Measurements from ENCODE around the gene ICOS.

The ICOS gene, protein sequence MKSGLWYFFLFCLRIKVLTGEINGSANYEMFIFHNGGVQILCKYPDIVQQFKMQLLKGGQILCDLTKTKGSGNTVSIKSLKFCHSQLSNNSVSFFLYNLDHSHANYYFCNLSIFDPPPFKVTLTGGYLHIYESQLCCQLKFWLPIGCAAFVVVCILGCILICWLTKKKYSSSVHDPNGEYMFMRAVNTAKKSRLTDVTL

DNA sequence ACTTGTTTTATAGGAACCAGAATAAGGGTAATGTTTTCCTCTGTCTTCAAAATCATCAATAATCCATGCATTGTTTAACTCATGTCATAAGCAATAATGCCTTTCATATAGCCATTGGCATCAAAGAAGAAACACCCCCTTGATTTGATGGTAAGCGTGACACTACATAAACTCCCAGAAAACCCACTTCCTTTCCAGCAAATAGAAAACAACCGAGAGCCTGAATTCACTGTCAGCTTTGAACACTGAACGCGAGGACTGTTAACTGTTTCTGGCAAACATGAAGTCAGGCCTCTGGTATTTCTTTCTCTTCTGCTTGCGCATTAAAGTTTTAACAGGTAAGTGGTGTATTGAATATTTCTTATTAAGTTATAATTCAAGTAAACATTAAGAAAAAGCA is at the start of gene ICOS:
Gene ICOS, plus strand, starts transcription at position 229 of the 400 bp plus-strand sequence. Its CDS starts 52 bp downstream, at position 281.
- no peak for DNase-seq (ENCODE audit: low read depth)

DNA sequence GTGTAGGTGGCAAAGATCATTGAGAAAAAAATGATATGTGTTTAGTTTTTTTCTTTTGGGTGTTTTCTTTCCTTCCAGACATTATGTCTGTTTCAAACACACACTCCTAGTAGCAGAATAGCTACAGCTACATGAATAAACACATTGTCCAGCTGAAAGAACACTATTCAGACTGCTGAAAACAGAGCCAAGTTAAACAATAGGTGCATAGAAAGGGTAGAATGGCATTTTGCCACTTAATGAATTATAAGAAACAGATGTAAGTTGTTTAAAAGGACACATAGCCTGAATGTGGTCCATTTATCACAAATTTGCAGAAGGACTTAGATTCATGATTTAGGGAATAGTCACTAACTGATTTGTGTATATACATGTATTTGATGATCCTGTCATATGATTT is 48.9 kb upstream of the ICOS start:
- DNase-seq (ENCODE audit: low read depth) = no peak

DNA sequence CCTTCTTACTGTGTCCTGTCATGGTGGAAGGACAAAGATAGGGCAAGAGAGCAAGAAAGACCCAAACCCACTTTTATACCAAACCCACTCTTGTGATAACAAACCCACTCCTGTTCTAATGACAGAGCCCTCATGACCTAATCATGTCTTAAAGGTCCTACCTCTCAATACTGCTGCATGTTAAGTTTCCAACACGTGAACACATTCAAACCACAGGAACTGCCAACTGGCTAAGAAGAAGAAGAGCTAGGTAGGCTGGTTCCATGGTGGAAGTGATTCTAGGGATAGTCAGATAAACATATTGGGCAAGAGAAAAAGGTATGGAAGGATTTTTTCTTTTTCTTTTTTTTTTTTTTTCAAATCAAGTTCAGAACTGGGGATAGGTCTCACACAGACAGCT is 47.0 kb upstream of the ICOS start:
- DNase-seq (ENCODE audit: low read depth) = no peak

- DNase-seq (ENCODE audit: low read depth) = no peak
Observed at GRCh38 chr2:203889944-203890343, 46.6 kb upstream of the ICOS start.

DNA sequence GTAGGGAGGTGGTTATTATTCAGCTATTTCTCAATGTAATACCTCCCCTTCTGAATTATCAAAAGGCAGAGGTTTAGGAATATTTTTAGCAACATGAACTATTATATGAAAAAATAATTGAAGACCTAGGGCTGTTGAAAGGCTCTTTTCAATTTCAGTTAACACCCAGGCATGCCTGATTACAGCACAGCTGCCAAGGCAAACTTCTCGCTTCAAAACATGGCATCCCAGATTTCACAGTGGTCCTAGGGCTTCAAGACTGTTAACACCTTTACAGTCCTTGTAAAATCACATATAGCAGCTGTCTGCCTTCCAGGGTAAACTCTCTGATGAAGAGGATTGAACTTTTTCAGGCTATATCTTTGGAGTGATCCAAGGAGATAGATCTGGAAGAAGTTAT is 45.8 kb upstream of the ICOS start:
- DNase-seq (ENCODE audit: low read depth) = no peak

DNA sequence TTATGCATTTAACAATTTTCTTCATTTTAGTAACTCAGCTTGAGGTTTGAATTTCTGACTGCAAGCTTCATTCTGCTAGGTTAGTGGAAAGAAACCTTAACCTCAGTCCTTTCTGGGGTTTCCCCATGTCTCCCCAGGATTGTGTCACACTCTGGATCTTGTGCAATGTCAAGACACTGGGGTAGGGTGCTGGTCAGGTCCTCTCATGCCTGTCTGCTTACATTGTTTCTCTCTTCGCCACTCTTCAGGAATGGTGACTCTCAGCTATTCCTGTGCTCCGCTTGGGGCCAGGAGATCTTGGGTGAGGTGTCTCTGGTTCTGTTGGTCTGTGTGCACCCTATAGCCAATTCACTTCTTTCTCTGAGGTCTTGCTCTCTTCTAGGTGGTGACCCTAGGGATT is 45.1 kb upstream of the ICOS start:
- DNase-seq (ENCODE audit: low read depth) = no peak

DNA sequence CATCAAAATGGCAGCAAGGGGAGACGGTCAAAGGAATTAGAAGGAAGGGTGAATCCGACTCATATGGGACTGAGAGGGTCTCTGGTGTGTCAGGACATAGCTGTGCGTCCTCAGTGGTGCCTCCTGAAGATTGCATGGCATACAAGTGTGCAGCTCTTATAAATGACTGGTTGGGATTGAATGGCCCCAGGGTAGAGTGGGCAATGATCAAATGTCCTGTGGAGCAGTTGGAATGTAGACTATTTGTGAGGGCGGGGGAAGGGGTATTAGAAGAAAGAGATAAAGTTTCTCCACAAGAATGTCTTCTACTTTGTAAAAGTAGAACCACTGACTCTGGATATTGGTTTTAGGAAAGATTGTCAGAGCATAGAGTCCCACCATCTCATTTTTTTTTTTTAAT is 44.4 kb upstream of the ICOS start:
- no peak for DNase-seq (ENCODE audit: low read depth)

DNA sequence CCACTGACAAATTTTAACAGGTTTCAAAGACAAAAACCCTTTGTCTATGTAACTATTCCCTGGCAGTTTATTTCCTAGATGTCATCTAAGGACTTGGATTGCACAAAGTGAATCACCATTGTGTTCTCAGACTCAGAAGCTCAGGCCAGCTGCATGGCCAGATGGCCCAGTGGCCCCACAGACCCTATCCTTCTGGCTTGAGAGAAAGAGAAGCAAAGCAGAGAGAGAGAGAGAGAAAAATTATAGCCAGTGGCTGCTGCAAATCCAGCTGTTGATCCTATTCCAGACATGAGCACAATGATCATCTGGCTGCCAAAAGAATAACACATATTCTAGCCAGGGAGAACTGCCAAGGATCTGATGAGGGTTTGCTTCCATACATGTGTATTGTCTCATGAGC is 43.2 kb upstream of the ICOS start:
- no peak for DNase-seq (ENCODE audit: low read depth)

GRCh38 chr2:203893840-203894239 is 42.7 kb upstream of the ICOS start:
- no peak for DNase-seq (ENCODE audit: low read depth)

DNA sequence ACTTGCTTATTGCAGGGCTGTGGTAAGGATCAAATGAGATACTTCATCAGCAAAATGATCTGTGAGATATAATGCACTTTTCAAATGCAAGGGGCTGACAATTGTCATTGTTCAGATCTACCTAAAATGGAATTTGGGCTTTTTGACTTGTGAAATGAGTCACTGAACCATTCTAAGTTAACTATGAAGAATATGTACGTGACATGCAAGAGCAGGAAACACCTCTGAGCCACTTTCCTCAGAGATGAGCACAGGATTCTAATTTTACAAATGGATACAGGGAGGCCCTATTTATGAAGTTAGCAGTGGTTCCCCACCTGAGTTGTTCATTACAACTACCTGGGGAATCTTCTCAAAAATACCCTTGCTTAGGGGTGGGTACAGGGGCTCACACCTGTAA is 42.3 kb upstream of the ICOS start:
- DNase-seq (ENCODE audit: low read depth) = no peak

- DNase-seq (ENCODE audit: low read depth) = no peak
Observed at GRCh38 chr2:203897544-203897943, 39.0 kb upstream of the ICOS start.

DNA sequence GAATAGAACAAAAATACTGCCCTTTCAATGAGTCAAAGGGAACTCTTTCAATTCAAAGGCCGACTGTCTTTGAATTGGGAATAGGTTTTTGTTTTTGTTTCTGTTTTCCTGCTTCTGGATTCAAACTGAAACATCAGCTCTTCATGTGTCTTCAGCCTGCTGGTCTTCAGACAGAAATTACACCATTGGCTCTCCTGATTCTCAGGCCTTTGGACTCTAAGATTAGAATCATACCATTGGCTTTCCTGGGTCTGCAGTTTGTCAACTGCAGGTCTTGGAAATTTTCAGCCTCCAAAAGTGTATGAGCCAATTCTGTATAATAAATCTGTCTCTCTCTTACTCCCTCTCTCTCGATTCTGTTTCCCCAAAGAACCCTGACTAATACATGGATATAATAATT is 37.9 kb upstream of the ICOS start:
- DNase-seq (ENCODE audit: low read depth) = no peak

- no peak for DNase-seq (ENCODE audit: low read depth)
Observed at GRCh38 chr2:203900253-203900652, 36.3 kb upstream of the ICOS start.

- no peak for DNase-seq (ENCODE audit: low read depth)
Observed at GRCh38 chr2:203904022-203904421, 32.5 kb upstream of the ICOS start.

GRCh38 chr2:203905656-203906055 is 30.9 kb upstream of the ICOS start:
- no peak for DNase-seq (ENCODE audit: low read depth)

DNA sequence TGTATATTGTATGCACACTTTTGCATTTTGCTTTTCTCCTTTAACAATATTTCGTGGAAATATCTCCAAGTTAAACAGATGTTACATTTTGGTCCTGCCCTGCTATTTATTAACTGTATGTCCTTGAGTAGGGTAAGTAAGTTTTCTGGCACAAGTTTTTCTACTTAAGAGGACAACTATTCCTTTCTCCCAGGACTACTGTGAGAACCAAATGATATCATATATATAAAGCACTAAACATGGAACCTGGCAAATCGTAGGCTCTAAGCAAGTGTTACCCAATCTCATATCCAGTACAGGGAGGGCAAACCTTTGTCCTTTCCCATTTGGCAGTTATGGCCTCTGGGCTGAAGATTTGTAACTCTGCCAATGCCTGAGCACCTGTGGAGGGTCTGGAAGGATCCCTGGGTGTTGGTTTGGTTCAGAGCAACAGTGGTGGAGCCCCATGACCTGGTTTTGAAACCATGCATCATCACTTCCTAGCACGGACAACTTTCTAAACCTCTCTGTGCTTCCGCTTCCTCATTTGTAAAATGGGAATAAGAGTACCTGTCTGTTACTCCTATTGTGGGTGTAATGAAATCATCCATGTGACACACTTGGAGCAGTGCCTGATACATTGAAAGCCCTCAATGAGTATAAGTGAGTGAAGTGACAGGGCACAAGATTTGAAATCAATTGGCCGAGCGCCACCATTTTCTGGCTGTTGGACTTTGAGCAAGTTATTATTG is 28.3 kb upstream of the ICOS start:
- DNase-seq (ENCODE audit: low read depth) = no peak

- no peak for DNase-seq (ENCODE audit: low read depth)
Observed at GRCh38 chr2:203908797-203909185, 27.8 kb upstream of the ICOS start.

- no peak for DNase-seq (ENCODE audit: low read depth)
Observed at GRCh38 chr2:203909261-203909967, 27.1 kb upstream of the ICOS start.

- no peak for DNase-seq (ENCODE audit: low read depth)
Observed at GRCh38 chr2:203909974-203910373, 26.6 kb upstream of the ICOS start.

GRCh38 chr2:203913947-203914346 is 22.6 kb upstream of the ICOS start:
- DNase-seq (ENCODE audit: low read depth) = no peak

- no peak for DNase-seq (ENCODE audit: low read depth)
Observed at GRCh38 chr2:203914546-203915182, 21.9 kb upstream of the ICOS start.

DNA sequence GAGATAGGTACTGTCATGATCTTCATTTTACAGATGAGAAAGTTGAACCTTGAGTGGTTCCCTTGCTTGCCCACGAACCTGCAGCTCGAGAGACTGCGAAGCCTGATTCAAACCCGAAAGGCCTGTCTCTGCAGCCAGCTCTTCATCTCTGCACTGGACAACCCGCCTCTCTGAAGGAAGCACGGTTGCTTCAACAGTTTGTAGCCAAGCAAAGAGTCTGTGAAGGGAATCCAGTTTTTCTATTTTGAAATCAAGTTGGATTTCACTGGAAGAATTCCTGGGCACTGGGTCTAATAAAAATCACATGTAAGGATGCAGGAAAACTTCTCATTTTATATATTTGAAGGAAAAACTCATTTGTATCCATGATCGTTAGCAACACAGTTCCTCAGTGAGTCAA is 21.3 kb upstream of the ICOS start:
- DNase-seq (ENCODE audit: low read depth) = no peak

- no peak for DNase-seq (ENCODE audit: low read depth)
Observed at GRCh38 chr2:203916756-203917155, 19.8 kb upstream of the ICOS start.
